ENCODE results near the gene PDXDC1.
"Not testable (repeated sequence)": the region's sequence is repeated elsewhere in the genome, so short reads cannot be mapped to it uniquely, and the experiment has no call there.

DNA sequence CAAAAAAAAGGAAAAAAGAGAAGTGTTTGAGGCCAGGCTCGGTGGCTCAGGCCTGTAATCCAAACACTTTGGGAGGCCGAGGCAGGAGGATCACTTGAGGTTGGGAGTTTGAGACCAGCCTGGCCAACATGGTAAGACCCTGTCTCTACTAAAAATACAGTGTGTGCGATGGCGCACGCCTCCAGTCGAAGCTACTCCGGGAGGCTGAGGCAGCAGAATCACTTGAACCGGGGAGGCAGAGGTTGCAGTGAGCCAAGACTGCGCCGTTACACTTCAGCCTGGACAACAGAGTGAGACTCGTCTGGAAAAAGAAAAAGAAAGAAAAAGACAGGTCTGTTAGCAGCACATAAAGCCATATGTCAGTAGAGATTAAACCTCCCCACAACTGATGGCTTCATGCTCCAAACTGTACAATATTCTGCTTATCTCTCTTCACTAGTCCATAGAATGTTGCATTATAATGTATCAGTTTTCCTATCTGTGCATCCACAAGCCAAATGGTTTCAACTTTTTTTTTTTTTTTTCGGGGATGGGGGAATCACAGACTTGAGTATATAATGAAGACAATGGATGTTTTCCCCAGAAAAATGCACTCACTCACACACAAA, 3.1 kb upstream of the PDXDC1 start:
- TF ChIP-seq, protein P1, sequence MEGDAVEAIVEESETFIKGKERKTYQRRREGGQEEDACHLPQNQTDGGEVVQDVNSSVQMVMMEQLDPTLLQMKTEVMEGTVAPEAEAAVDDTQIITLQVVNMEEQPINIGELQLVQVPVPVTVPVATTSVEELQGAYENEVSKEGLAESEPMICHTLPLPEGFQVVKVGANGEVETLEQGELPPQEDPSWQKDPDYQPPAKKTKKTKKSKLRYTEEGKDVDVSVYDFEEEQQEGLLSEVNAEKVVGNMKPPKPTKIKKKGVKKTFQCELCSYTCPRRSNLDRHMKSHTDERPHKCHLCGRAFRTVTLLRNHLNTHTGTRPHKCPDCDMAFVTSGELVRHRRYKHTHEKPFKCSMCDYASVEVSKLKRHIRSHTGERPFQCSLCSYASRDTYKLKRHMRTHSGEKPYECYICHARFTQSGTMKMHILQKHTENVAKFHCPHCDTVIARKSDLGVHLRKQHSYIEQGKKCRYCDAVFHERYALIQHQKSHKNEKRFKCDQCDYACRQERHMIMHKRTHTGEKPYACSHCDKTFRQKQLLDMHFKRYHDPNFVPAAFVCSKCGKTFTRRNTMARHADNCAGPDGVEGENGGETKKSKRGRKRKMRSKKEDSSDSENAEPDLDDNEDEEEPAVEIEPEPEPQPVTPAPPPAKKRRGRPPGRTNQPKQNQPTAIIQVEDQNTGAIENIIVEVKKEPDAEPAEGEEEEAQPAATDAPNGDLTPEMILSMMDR (IDR thresholded peaks at IDR 0.05; ENCODE audit: insufficient read depth, low read length, poor library complexity, severe bottlenecking) = not testable (repeated sequence)
- TF ChIP-seq EZH2phosphoT487 (conservative IDR thresholded peaks at IDR 0.05; ENCODE audit: low read length) = not testable (repeated sequence)
